Spleen (tissue), 11 donors: ENCODE data around the gene NOS1AP. TPM values are rescaled to one million over a fixed set of nuclear protein-coding genes. Genes with fewer than 3 reads are reported as not detected.

Experiments
- DNase-seq: peaks from one replicate; pipeline ENCODE4 v3.0.0-alpha.2; 2020
- H3K27ac ChIP-seq, 8 donors: fragments of 200-600 bp; sonication (generic) in 7 of 8; 1 replicate in 4 of 8; 2 replicates in 4 of 8; pipeline versions ENCODE4 v1.5.0 to v1.8.0; 2016 to 2021; ENCODE audit warnings: inconsistent platforms in 4 of 8, mild to moderate bottlenecking in 4 of 8, moderate library complexity in 1 of 8
- H3K27me3 ChIP-seq, 7 donors: fragments of 200-600 bp; sonication (generic) in 6 of 7; replicated peaks in 1 of 7; 1 replicate in 4 of 7; 2 replicates in 3 of 7; pipeline versions ENCODE4 v1.5.0 to v1.8.0; 2016 to 2021; ENCODE audit warnings: inconsistent platforms in 3 of 7, mild to moderate bottlenecking in 1 of 7
- H3K36me3 ChIP-seq, 6 donors: fragments of 200-600 bp; sonication (generic) in 5 of 6; 1 replicate in 4 of 6; 2 replicates in 2 of 6; pipeline versions ENCODE4 v1.5.0 to v1.8.0; 2016 to 2021; ENCODE audit warnings: inconsistent platforms in 2 of 6
- H3K4me1 ChIP-seq, 6 donors: fragments of 200-600 bp; sonication (generic) in 5 of 6; 1 replicate in 3 of 6; 2 replicates in 3 of 6; pipeline versions ENCODE4 v1.5.0 to v1.8.0; 2016 to 2021; ENCODE audit warnings: inconsistent platforms in 3 of 6
- H3K4me3 ChIP-seq, 8 donors: fragments of 200-600 bp; sonication (generic) in 7 of 8; 1 replicate in 4 of 8; 2 replicates in 4 of 8; pipeline versions ENCODE4 v1.5.0 to v1.8.0; 2016 to 2021; ENCODE audit warnings: inconsistent platforms in 4 of 8, mild to moderate bottlenecking in 4 of 8, moderate library complexity in 2 of 8
- H3K9me3 ChIP-seq, 8 donors: fragments of 200-600 bp; sonication (generic) in 7 of 8; 1 replicate in 4 of 8; 2 replicates in 4 of 8; pipeline versions ENCODE4 v1.5.0 to v1.8.0; 2016 to 2021; ENCODE audit warnings: inconsistent platforms in 4 of 8
- CTCF ChIP-seq, 11 experiments: fragments of 200-600 bp in 7 of 11; fragments of 450-650 bp in 4 of 11; sonication (generic) in 4 of 11; IDR thresholded peaks in 8 of 11; conservative IDR thresholded peaks in 3 of 11; 1 replicate in 7 of 11; 2 replicates in 4 of 11; pipeline versions ENCODE4 v1.4.0 to v1.8.0; 2016 to 2021; ENCODE audit warnings: antibody characterized with exemption in 11 of 11, inconsistent platforms in 4 of 11, mild to moderate bottlenecking in 1 of 11
- POLR2A ChIP-seq, 3 donors: fragments of 450-650 bp; IDR thresholded peaks; one replicate each; pipeline ENCODE4 v1.5.1; 2017; ENCODE audit warnings: antibody characterized with exemption in 3 of 3, mild to moderate bottlenecking in 1 of 3
- POLR2AphosphoS5 ChIP-seq, 3 donors: sonication (generic); formaldehyde crosslinking; IDR thresholded peaks; one replicate each; pipeline ENCODE4 v1.5.1; 2017; ENCODE audit warnings: antibody characterized with exemption in 3 of 3
- WGBS, 5 donors: extraction: QIAGEN DNeasy Blood & Tissue Kit in 3 of 5; methylation state at CpG; one replicate each; pipeline versions ENCODE4 v1.1.5 to v1.1.7; 2013 to 2018; 5-methylcytosine and 5-hydroxymethylcytosine counted together
- intact Hi-C: fragments of 100-400 bp; cut with DNase I; formaldehyde crosslinking; loops from one replicate; pipeline ENCODE4 v1.15.0; 2023; ENCODE audit warnings: low total_unique reads
- polyA plus RNA-seq, 3 donors: library from polyadenylated mRNA; stranded (reverse); fragments of 200-250 nt; gene quantifications; one replicate each; pipeline ENCODE4 v1.2.1, GENCODE V29; 2013
- total RNA-seq, 7 donors: library from RNA; depleted of rRNA in 3 of 7; stranded (reverse); fragments of >200 nt in 3 of 7; fragmentation: NEBNext Ultra II Directional in 4 of 7; extraction: Animal tissue kit (Norgen Biotek cat#: 25700) in 4 of 7; gene quantifications; one replicate each; pipeline versions ENCODE4 v1.1.0 to v1.2.1, GENCODE V29; 2016 to 2021
- donor health status: healthy with polysubstance abuse.
- donor health status: DM: no; HTN: no; CAD: no; lungs with moderate emphysema.
- donor health status: DM: no; HTN: no; CAD: no.
- donor health status: Bipolar disorder and iron deficiency.
- donor health status: healthy.
- donor health status: DM: no; HTN: no; CAD: no.
- donor health status: DM: yes; HTN: yes; CAD: no.

NOS1AP gene
- total and polyA plus RNA-seq, 10 donors, result 0.16 to 1.7 (median 0.60) TPM; not detected in 2

- Histone ChIP-seq H3K27ac (no peak overlapping the region), H3K4me1 (no peaks in the 10 kb centered on the region), H3K27me3 (peaks cover 0 to 4% (median 0%) of the 10 kb centered on the region in 7 donors), H3K4me3 (no peak overlapping the region), H3K9me3 (no peaks in the 10 kb centered on the region), H3K36me3 (no peaks in the 10 kb centered on the region)
- WGBS, 5 donors, result 80 to 94% (median 84%) methylated on average over 4 of the region's 4 CpGs
- DNase-seq, result no peak
- intact Hi-C loops, result no loop called here
- TF ChIP-seq POLR2AphosphoS5 (IDR thresholded peaks at IDR 0.05), result no peak
- TF ChIP-seq CTCF (IDR thresholded peaks at IDR 0.05 in 8 of 11, conservative IDR thresholded peaks at IDR 0.05 in 3 of 11), result no peak
- TF ChIP-seq POLR2A (IDR thresholded peaks at IDR 0.05), result no peak
Observed at GRCh38 chr1:162265983-162266382, 196.5 kb downstream of the NOS1AP start.

GRCh38 chr1:162270016-162270770, 200.7 kb downstream of the NOS1AP start:
- no peak overlapping the region for H3K27ac ChIP-seq
- H3K4me1 ChIP-seq, result no peaks in the 10 kb centered on the region
- H3K36me3 ChIP-seq, result no peaks in the 10 kb centered on the region
- TF ChIP-seq CTCF (IDR thresholded peaks at IDR 0.05 in 8 of 11, conservative IDR thresholded peaks at IDR 0.05 in 3 of 11), result no peak
- TF ChIP-seq POLR2A (IDR thresholded peaks at IDR 0.05), result no peak
- TF ChIP-seq POLR2AphosphoS5 (IDR thresholded peaks at IDR 0.05), result no peak
- intact Hi-C loops, result no loop called here
- 87 to 93% (median 89%) methylated on average over 6 of the region's 6 CpGs for WGBS, 5 donors
- H3K4me3 ChIP-seq, result no peak overlapping the region
- H3K27me3 ChIP-seq, result peaks cover 0 to 4% (median 0%) of the 10 kb centered on the region in 7 donors
- DNase-seq, result no peak
- H3K9me3 ChIP-seq, result no peaks in the 10 kb centered on the region

GRCh38 chr1:162271972-162272371, 202.5 kb downstream of the NOS1AP start:
- no peak for DNase-seq
- Histone ChIP-seq H3K36me3 (no peaks in the 10 kb centered on the region), H3K9me3 (no peaks in the 10 kb centered on the region), H3K27me3 (peaks cover 0 to 4% (median 0%) of the 10 kb centered on the region in 7 donors), H3K4me3 (no peak overlapping the region), H3K27ac (no peak overlapping the region), H3K4me1 (no peaks in the 10 kb centered on the region)
- TF ChIP-seq POLR2A (IDR thresholded peaks at IDR 0.05) (no peak), POLR2AphosphoS5 (IDR thresholded peaks at IDR 0.05) (no peak), CTCF (IDR thresholded peaks at IDR 0.05 in 8 of 11, conservative IDR thresholded peaks at IDR 0.05 in 3 of 11) (no peak)
- WGBS, 5 donors, result 79 to 88% (median 80%) methylated on average over 3 of the region's 3 CpGs
- intact Hi-C loops, result no loop called here

GRCh38 chr1:162272419-162272818, 202.9 kb downstream of the NOS1AP start:
- H3K27ac ChIP-seq, result no peak overlapping the region
- no peaks in the 10 kb centered on the region for H3K36me3 ChIP-seq
- no peak overlapping the region for H3K4me3 ChIP-seq
- no peaks in the 10 kb centered on the region for H3K9me3 ChIP-seq
- no peak for TF ChIP-seq CTCF (IDR thresholded peaks at IDR 0.05 in 8 of 11, conservative IDR thresholded peaks at IDR 0.05 in 3 of 11)
- TF ChIP-seq POLR2A (IDR thresholded peaks at IDR 0.05), result no peak
- TF ChIP-seq POLR2AphosphoS5 (IDR thresholded peaks at IDR 0.05), result no peak
- peaks cover 0 to 4% (median 0%) of the 10 kb centered on the region in 7 donors for H3K27me3 ChIP-seq
- DNase-seq, result no peak
- 73 to 90% (median 85%) methylated on average over 5 of the region's 5 CpGs for WGBS, 5 donors
- H3K4me1 ChIP-seq, result no peaks in the 10 kb centered on the region
- intact Hi-C loops, result no loop called here
